ENCODE data around the gene KRTAP5-2.
"Not testable (repeated sequence)": the region's sequence is repeated elsewhere in the genome, so short reads cannot be mapped to it uniquely, and the experiment has no call there.

The KRTAP5-2 gene

DNA sequence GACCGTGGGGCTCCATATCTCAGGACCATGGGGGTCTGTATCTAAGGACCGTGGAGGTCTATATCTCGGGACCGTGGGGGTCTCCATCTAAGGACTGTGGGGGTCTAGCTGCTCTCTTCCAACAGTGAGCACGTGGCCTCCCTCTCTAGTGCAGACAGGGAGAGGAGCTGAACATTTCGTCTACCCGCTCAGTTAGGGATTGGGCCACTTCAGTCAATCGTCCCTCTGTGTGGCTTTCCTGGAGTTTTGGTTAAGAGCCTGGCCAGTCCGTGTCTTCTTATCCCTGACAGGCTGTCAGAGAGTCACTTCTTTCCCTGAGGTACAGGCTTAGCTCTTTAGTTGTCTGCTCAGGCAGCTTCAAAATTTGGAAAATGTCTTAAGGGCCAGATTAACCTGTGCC, 16.1 kb downstream of the KRTAP5-2 start:
- Histone ChIP-seq H3K9ac (ENCODE audit: low read length) (no peak overlapping the region), H3K27me3 (ENCODE audit: control insufficient read depth, insufficient read depth, low read length) (no peaks in the 10 kb centered on the region), H3K4me1 (ENCODE audit: control insufficient read depth, low read depth, low read length) (no peaks in the 10 kb centered on the region), H3K9me3 (ENCODE audit: control insufficient read depth, low read depth, low read length) (no peaks in the 10 kb centered on the region), H3K36me3 (ENCODE audit: control insufficient read depth, low read depth, low read length) (no peaks in the 10 kb centered on the region), H3K27ac (ENCODE audit: low read length) (no peak overlapping the region), H3K4me3 (ENCODE audit: low read length) (no peak overlapping the region)

GRCh38 chr11:1576825-1577224, 21.3 kb downstream of the KRTAP5-2 start:
- Histone ChIP-seq H3K36me3 (ENCODE audit: control insufficient read depth, low read depth, low read length) (no peaks in the 10 kb centered on the region), H3K4me3 (ENCODE audit: low read length) (no peak overlapping the region), H3K9ac (ENCODE audit: low read length) (no peak overlapping the region), H3K27me3 (ENCODE audit: control insufficient read depth, insufficient read depth, low read length) (peaks cover 37% of the 10 kb centered on the region), H3K9me3 (ENCODE audit: control insufficient read depth, low read depth, low read length) (no peaks in the 10 kb centered on the region), H3K27ac (ENCODE audit: low read length) (no peak overlapping the region), H3K4me1 (ENCODE audit: control insufficient read depth, low read depth, low read length) (no peaks in the 10 kb centered on the region)

GRCh38 chr11:1575756-1576155, 22.3 kb downstream of the KRTAP5-2 start:
- not testable (repeated sequence) for H3K9me3 ChIP-seq (ENCODE audit: control insufficient read depth, low read depth, low read length); H3K4me1 ChIP-seq (ENCODE audit: control insufficient read depth, low read depth, low read length); H3K9ac ChIP-seq (ENCODE audit: low read length); H3K4me3 ChIP-seq (ENCODE audit: low read length); H3K36me3 ChIP-seq (ENCODE audit: control insufficient read depth, low read depth, low read length); H3K27ac ChIP-seq (ENCODE audit: low read length)
- H3K27me3 ChIP-seq (ENCODE audit: control insufficient read depth, insufficient read depth, low read length) = peaks cover 44% of the 10 kb centered on the region

DNA sequence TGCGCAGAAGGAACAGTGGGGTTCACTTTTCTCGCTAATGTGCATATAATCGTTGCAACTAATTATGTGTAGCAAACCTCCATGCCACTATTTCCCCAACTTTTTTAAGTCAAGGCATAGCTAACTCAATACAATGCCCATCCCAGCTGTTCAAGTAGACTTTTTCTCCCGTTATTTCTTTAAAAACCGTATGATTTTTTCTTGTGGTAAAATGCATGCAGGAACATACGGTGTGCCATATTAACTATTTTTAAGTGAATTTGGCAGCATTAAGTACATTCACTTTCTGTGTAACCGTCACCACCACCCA, 23.2 kb downstream of the KRTAP5-2 start:
- Histone ChIP-seq H3K9me3 (ENCODE audit: control insufficient read depth, low read depth, low read length) (no peaks in the 10 kb centered on the region), H3K27ac (ENCODE audit: low read length) (no peak overlapping the region), H3K9ac (ENCODE audit: low read length) (no peak overlapping the region), H3K4me1 (ENCODE audit: control insufficient read depth, low read depth, low read length) (no peaks in the 10 kb centered on the region), H3K27me3 (ENCODE audit: control insufficient read depth, insufficient read depth, low read length) (peaks cover 53% of the 10 kb centered on the region), H3K36me3 (ENCODE audit: control insufficient read depth, low read depth, low read length) (no peaks in the 10 kb centered on the region), H3K4me3 (ENCODE audit: low read length) (no peak overlapping the region)

DNA sequence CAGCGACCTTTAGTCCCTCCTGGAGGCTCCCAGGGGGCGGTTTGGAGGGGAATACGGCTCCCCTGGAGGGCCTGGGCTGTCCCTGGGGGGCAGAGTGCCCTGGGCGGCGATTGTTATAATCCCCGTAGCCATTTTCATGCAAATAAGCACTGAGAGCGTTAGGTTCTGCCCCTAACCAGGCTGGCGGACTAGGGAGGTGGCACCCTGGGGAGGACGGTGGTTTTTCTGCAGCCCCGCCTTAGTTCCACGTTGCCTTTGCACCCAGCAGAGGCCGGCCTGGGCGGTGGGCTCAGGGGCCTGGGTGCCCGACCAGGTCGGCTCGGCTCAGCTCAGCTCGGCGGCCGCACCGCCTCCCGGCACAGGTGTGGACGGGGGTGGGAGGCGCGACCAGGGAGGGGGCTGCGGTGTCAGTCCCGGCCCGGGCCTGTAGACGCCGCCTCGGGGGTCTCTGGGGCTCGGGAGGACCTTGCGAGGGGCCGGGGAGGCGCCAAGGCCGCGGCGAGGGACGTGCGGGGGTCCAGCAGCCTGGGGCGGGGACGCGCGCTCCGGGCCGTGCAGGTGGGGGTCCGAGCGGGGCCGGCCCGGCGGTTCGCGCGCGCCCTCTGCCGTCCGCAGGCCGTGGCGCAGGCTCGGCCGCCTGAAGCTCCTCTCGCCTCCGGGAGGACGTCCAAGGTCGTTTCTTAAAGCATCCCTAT, 23.7 kb downstream of the KRTAP5-2 start:
- Histone ChIP-seq H3K27ac (ENCODE audit: low read length) (no peak overlapping the region), H3K4me3 (ENCODE audit: low read length) (peak overlapping the region; percentile 1), H3K27me3 (ENCODE audit: control insufficient read depth, insufficient read depth, low read length) (peaks cover 58% of the 10 kb centered on the region), H3K9me3 (ENCODE audit: control insufficient read depth, low read depth, low read length) (no peaks in the 10 kb centered on the region), H3K36me3 (ENCODE audit: control insufficient read depth, low read depth, low read length) (no peaks in the 10 kb centered on the region), H3K9ac (ENCODE audit: low read length) (no peak overlapping the region), H3K4me1 (ENCODE audit: control insufficient read depth, low read depth, low read length) (no peaks in the 10 kb centered on the region)

DNA sequence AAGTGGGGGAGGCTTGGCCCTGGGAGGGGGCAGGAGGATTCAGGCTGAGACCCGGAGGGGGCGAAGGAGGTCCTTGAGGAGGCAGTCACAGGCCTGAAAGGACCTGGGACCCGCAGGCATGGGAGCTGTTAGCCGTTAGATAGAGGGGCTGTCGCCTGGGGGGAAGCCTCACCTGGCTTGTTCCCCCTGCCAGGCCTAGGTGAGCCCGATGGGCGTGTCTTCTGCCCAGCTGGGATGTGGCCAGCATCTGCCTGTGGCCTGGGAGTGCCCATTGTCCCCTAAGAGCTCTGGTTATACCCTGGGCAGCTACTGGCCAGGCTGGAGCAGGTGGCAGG, 24.2 kb downstream of the KRTAP5-2 start:
- H3K4me3 ChIP-seq (ENCODE audit: low read length) = peak overlapping the region; percentile 1
- no peaks in the 10 kb centered on the region for H3K9me3 ChIP-seq (ENCODE audit: control insufficient read depth, low read depth, low read length)
- no peak overlapping the region for H3K9ac ChIP-seq (ENCODE audit: low read length)
- no peaks in the 10 kb centered on the region for H3K36me3 ChIP-seq (ENCODE audit: control insufficient read depth, low read depth, low read length)
- H3K27me3 ChIP-seq (ENCODE audit: control insufficient read depth, insufficient read depth, low read length) = peaks cover 63% of the 10 kb centered on the region
- no peaks in the 10 kb centered on the region for H3K4me1 ChIP-seq (ENCODE audit: control insufficient read depth, low read depth, low read length)
- H3K27ac ChIP-seq (ENCODE audit: low read length) = no peak overlapping the region

- Histone ChIP-seq H3K36me3 (ENCODE audit: control insufficient read depth, low read depth, low read length) (no peaks in the 10 kb centered on the region), H3K27ac (ENCODE audit: low read length) (no peak overlapping the region), H3K4me3 (ENCODE audit: low read length) (no peak overlapping the region), H3K27me3 (ENCODE audit: control insufficient read depth, insufficient read depth, low read length) (peaks cover 68% of the 10 kb centered on the region), H3K9ac (ENCODE audit: low read length) (no peak overlapping the region), H3K9me3 (ENCODE audit: control insufficient read depth, low read depth, low read length) (no peaks in the 10 kb centered on the region), H3K4me1 (ENCODE audit: control insufficient read depth, low read depth, low read length) (peaks cover 5% of the 10 kb centered on the region)
Measured at GRCh38 chr11:1573077-1573902, 24.8 kb downstream of the KRTAP5-2 start.

DNA sequence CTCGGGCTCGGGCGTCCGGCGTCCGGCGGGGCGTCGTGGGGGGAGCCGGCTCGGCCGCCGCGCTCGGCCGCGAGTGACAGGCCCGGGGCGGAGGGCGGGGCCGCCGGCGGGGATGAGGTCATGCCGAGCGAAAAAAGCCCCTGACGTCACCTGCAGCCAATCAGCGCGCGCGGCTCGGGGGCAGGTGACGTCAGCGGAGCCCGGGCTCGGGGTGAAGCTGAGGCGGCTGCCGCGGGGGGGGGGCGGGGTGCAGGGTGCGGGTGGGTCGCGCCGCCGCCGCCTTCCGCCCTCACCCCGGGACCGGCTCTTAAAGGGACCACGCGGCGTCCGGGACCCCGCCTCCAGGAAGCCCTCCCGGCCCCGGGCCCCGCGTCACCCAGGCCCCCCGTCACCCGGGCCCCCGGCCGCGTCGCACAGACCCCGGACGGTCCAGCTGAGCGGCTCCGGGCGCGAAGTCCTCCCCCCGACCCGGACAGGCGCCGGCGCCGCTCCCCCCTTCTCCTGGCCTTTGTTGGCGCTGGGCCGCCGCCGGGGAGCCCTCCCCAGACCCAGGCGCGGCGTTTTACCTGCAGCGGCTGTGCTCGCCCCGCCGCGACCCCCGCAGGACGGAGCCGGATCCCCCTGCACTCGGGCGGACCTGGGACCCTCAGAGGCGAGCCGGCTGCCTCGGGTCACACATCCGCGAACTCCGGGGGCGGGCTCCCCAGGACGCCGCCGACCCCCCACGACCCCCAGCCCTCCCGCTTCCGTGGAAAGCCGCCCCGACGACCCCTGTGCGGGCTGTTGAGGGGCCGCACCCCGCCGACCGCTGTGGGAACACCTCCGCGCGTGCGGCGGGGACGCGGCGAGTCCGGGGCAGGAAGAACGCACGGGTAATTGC, 25.7 kb downstream of the KRTAP5-2 start, which contains the start of gene DUSP8:
TSS of gene DUSP8 (minus strand) at position 75 of the 880 bp plus-strand sequence. CDS start 6,445 bp downstream, outside the sequence.
- Histone ChIP-seq H3K27me3 (ENCODE audit: control insufficient read depth, insufficient read depth, low read length) (peaks cover 68% of the 10 kb centered on the region), H3K36me3 (ENCODE audit: control insufficient read depth, low read depth, low read length) (no peaks in the 10 kb centered on the region), H3K9me3 (ENCODE audit: control insufficient read depth, low read depth, low read length) (no peaks in the 10 kb centered on the region), H3K9ac (ENCODE audit: low read length) (no peak within 1 kb of the TSS), H3K27ac (ENCODE audit: low read length) (no peak within 1 kb of the TSS), H3K4me1 (ENCODE audit: control insufficient read depth, low read depth, low read length) (peaks cover 14% of the 10 kb centered on the region), H3K4me3 (ENCODE audit: low read length) (peak within 1 kb of the TSS; percentile 30)

- Histone ChIP-seq H3K9me3 (ENCODE audit: control insufficient read depth, low read depth, low read length) (no peaks in the 10 kb centered on the region), H3K9ac (ENCODE audit: low read length) (no peak overlapping the region), H3K36me3 (ENCODE audit: control insufficient read depth, low read depth, low read length) (no peaks in the 10 kb centered on the region), H3K27me3 (ENCODE audit: control insufficient read depth, insufficient read depth, low read length) (peaks cover 68% of the 10 kb centered on the region), H3K4me1 (ENCODE audit: control insufficient read depth, low read depth, low read length) (peaks cover 15% of the 10 kb centered on the region), H3K4me3 (ENCODE audit: low read length) (no peak overlapping the region), H3K27ac (ENCODE audit: low read length) (no peak overlapping the region)
Measured at GRCh38 chr11:1571760-1572196, 26.3 kb downstream of the KRTAP5-2 start.

DNA sequence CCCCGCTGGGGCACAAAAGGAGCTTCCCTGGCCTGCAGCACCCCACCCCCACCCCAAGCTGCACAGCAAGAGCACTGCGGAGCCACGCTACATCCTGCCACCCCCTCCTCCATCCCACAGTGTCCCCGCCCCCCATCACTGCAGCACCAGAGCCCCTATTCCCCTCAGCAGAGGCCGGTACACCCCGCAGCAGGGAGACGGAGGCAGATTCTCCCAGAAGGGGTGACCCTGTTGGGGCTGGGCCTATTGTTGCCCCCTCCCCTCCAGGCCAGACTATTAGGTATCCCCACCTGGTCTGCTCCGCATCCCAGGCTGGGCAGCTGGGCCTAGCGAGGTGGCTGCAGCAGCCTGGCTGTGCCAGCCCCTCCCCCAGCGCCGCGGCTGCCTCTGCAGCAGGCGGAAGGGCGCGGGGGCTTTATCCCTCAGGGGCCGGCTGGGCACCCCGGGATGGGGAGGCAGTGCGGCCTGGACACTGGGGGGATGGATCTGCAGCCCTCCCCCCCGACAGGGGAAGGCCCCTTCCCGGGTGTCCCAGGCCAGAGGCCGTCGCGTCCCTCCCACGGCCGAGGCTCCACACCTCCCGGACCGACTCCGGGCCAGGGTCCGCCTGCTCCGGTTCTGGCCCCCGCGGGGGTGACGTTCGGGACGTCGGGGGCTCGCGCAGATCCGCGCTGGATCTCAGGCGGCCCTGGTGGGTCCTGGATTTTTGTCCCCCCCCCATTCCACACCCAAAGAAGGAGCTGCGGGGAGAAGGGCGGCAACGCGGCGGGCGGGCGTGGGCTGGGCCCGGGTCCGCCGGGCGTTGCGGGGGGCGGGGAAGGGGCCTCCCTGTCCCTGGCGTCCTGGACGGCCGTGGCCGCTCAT, 27.0 kb downstream of the KRTAP5-2 start:
- no peak overlapping the region for H3K9ac ChIP-seq (ENCODE audit: low read length)
- H3K9me3 ChIP-seq (ENCODE audit: control insufficient read depth, low read depth, low read length) = no peaks in the 10 kb centered on the region
- H3K36me3 ChIP-seq (ENCODE audit: control insufficient read depth, low read depth, low read length) = no peaks in the 10 kb centered on the region
- no peak overlapping the region for H3K27ac ChIP-seq (ENCODE audit: low read length)
- peak overlapping the region; percentile 24 for H3K4me3 ChIP-seq (ENCODE audit: low read length)
- H3K27me3 ChIP-seq (ENCODE audit: control insufficient read depth, insufficient read depth, low read length) = peaks cover 68% of the 10 kb centered on the region
- peaks cover 15% of the 10 kb centered on the region for H3K4me1 ChIP-seq (ENCODE audit: control insufficient read depth, low read depth, low read length)

GRCh38 chr11:1570531-1570895, 27.6 kb downstream of the KRTAP5-2 start:
- Histone ChIP-seq H3K4me1 (ENCODE audit: control insufficient read depth, low read depth, low read length) (peaks cover 15% of the 10 kb centered on the region), H3K4me3 (ENCODE audit: low read length) (no peak overlapping the region), H3K27me3 (ENCODE audit: control insufficient read depth, insufficient read depth, low read length) (peaks cover 64% of the 10 kb centered on the region), H3K27ac (ENCODE audit: low read length) (no peak overlapping the region), H3K9ac (ENCODE audit: low read length) (no peak overlapping the region), H3K36me3 (ENCODE audit: control insufficient read depth, low read depth, low read length) (no peaks in the 10 kb centered on the region), H3K9me3 (ENCODE audit: control insufficient read depth, low read depth, low read length) (no peaks in the 10 kb centered on the region)
